Gastrocnemius medialis (tissue), 4 donors: Measurements from ENCODE around the gene RNASEH2B.

Source experiments
- CTCF ChIP-seq, 5 experiments: fragments of 450-650 bp in 3 of 5; fragments of 200-600 bp in 2 of 5; sonication (generic) in 2 of 5; IDR thresholded peaks in 4 of 5; conservative IDR thresholded peaks in 1 of 5; 1 replicate in 4 of 5; 2 replicates in 1 of 5; pipeline ENCODE4 v1.5.1; 2016 to 2019; ENCODE audit warnings: antibody characterized with exemption in 5 of 5, mild to moderate bottlenecking in 3 of 5, moderate library complexity in 3 of 5
- POLR2A ChIP-seq, 2 donors: fragments of 450-650 bp; IDR thresholded peaks; one replicate each; pipeline ENCODE4 v1.6.1; 2017; ENCODE audit warnings: antibody characterized with exemption in 2 of 2, mild to moderate bottlenecking in 2 of 2, moderate library complexity in 2 of 2

- TF ChIP-seq CTCF (IDR thresholded peaks at IDR 0.05 in 4 of 5, conservative IDR thresholded peaks at IDR 0.05 in 1 of 5) (no peak), POLR2A (IDR thresholded peaks at IDR 0.05) (no peak)
These were observed 7.2 kb downstream of the RNASEH2B start for GRCh38 chr13:50916701-50917184.
